OCI-LY3 (cell line): ENCODE measurements around the gene PLG.

Experiments used
- CTCF ChIP-seq: fragments of 200-600, 300-600 bp; sonication (generic); IDR thresholded peaks from 2 replicates; pipeline ENCODE4 v1.5.1; 2014; ENCODE audit warnings: antibody characterized with exemption, low read length, low read depth
- EZH2phosphoT487 ChIP-seq: fragments of 200-600 bp; shearing (Covaris generic); IDR thresholded peaks from 2 replicates; pipeline ENCODE4 v1.6.1; 2018; ENCODE audit warnings: antibody characterized with exemption, mixed run types, low read depth

DNA sequence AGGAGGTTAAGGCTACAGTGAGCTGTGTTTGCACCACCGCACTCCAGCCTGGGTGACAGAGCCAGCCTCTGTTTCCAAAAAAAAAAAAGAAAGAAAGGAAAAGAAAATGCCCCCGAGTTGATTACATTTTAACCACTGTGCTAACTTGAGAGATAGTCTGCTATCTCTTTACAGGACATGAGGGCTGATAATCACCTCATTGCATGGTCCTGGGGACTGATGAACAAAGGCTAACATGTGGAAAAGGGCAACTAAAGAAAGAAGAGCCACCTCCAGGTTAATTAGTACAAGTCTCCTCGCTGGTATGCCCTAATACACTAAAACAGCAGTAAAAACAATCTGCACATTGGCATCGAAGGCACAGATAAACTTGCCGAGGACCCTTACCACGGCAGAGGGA lies 4.2 kb upstream of the PLG start:
- TF ChIP-seq CTCF, result no peak
- no peak for TF ChIP-seq EZH2phosphoT487
